HG02973 (cell line): ENCODE data around the gene CDIP1.
A peak's percentile ranks its signal among the peaks of the same experiment; 100 is the strongest.

ENCODE experiments used
- ATAC-seq: cut with Tn5 transposase; IDR thresholded peaks from one replicate; pipeline ENCODE4 v1.9.1; 2021; ENCODE audit warnings: moderate library complexity; ENCODE audit not compliant: unreplicated experiment

Gene CDIP1

GRCh38 chr16:4494746-4495490, 43.7 kb downstream of the CDIP1 start:
- ATAC-seq: no peak

- no peak for ATAC-seq
Observed at GRCh38 chr16:4491898-4492297, 46.7 kb downstream of the CDIP1 start.

GRCh38 chr16:4489030-4489429, 49.5 kb downstream of the CDIP1 start:
- no peak for ATAC-seq

- no peak for ATAC-seq
Observed at GRCh38 chr16:4488499-4488967, 50.0 kb downstream of the CDIP1 start.

GRCh38 chr16:4487955-4488498, 50.5 kb downstream of the CDIP1 start:
- ATAC-seq: no peak

GRCh38 chr16:4486126-4486893, 52.3 kb downstream of the CDIP1 start:
- ATAC-seq: no peak

GRCh38 chr16:4481963-4482362, 56.6 kb downstream of the CDIP1 start:
- no peak for ATAC-seq

- ATAC-seq: no peak
Observed at GRCh38 chr16:4481526-4481925, 57.0 kb downstream of the CDIP1 start.

- no peak for ATAC-seq
Observed at GRCh38 chr16:4477966-4478365, 60.6 kb downstream of the CDIP1 start.

GRCh38 chr16:4475880-4476788, 62.4 kb downstream of the CDIP1 start, which contains the start of gene HMOX2:
HMOX2 (plus strand) TSS chr16:4476398; CDS start chr16:4505525, 29,127 bp downstream.
- ATAC-seq: peak; percentile 78

GRCh38 chr16:4474192-4474961, 64.2 kb downstream of the CDIP1 start, which contains the start of gene NMRAL1:
NMRAL1 (minus strand) TSS chr16:4474625; CDS start chr16:4474132, 493 bp downstream.
- ATAC-seq: peak; percentile 39

- ATAC-seq: no peak
Observed at GRCh38 chr16:4472880-4473279, 65.7 kb downstream of the CDIP1 start.

- ATAC-seq: no peak
Observed at GRCh38 chr16:4471869-4472268, 66.7 kb downstream of the CDIP1 start.

- ATAC-seq: no peak
Observed at GRCh38 chr16:4468972-4469371, 69.6 kb downstream of the CDIP1 start.

- no peak for ATAC-seq
Observed at GRCh38 chr16:4467916-4468315, 70.7 kb downstream of the CDIP1 start.

GRCh38 chr16:4465977-4466779, 72.4 kb downstream of the CDIP1 start:
- ATAC-seq: no peak

- no peak for ATAC-seq
Observed at GRCh38 chr16:4463522-4464163, 74.9 kb downstream of the CDIP1 start.

GRCh38 chr16:4461250-4462085, 77.1 kb downstream of the CDIP1 start:
- ATAC-seq: no peak
